Spleen (tissue), 7 donors: ENCODE measurements around the gene TRAPPC2B.

Experiments
- POLR2A ChIP-seq, 3 donors: fragments of 450-650 bp; IDR thresholded peaks; one replicate each; pipeline ENCODE4 v1.5.1; 2017; ENCODE audit warnings: antibody characterized with exemption in 3 of 3, mild to moderate bottlenecking in 1 of 3
- TF ChIP-seq, protein P1 (sequence below), 11 experiments: fragments of 200-600 bp in 7 of 11; fragments of 450-650 bp in 4 of 11; sonication (generic) in 4 of 11; IDR thresholded peaks in 8 of 11; conservative IDR thresholded peaks in 3 of 11; 1 replicate in 7 of 11; 2 replicates in 4 of 11; pipeline versions ENCODE4 v1.4.0 to v1.8.0; 2016 to 2021; ENCODE audit warnings: antibody characterized with exemption in 11 of 11, inconsistent platforms in 4 of 11, mild to moderate bottlenecking in 1 of 11
- donor health status: DM: no; HTN: no; CAD: no; lungs with moderate emphysema.
- donor health status: DM: no; HTN: no; CAD: no.
- donor health status: DM: no; HTN: no; CAD: no.

DNA sequence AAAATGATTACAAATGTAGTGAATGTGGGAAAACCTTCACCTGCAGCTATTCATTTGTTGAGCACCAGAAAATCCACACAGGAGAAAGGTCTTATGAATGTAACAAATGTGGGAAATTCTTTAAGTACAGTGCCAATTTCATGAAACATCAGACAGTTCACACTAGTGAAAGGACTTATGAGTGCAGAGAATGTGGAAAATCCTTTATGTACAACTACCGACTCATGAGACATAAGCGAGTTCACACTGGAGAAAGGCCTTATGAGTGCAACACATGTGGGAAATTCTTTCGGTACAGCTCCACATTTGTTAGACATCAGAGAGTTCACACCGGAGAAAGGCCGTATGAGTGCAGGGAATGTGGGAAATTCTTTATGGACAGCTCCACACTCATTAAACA, 35.5 kb downstream of the TRAPPC2B start:
- TF ChIP-seq, protein P1, sequence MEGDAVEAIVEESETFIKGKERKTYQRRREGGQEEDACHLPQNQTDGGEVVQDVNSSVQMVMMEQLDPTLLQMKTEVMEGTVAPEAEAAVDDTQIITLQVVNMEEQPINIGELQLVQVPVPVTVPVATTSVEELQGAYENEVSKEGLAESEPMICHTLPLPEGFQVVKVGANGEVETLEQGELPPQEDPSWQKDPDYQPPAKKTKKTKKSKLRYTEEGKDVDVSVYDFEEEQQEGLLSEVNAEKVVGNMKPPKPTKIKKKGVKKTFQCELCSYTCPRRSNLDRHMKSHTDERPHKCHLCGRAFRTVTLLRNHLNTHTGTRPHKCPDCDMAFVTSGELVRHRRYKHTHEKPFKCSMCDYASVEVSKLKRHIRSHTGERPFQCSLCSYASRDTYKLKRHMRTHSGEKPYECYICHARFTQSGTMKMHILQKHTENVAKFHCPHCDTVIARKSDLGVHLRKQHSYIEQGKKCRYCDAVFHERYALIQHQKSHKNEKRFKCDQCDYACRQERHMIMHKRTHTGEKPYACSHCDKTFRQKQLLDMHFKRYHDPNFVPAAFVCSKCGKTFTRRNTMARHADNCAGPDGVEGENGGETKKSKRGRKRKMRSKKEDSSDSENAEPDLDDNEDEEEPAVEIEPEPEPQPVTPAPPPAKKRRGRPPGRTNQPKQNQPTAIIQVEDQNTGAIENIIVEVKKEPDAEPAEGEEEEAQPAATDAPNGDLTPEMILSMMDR (IDR thresholded peaks at IDR 0.05 in 8 of 11, conservative IDR thresholded peaks at IDR 0.05 in 3 of 11), result no peak
- no peak for TF ChIP-seq POLR2A (IDR thresholded peaks at IDR 0.05)
